ENCODE results near the gene HBA1.

The HBA1 gene

DNA sequence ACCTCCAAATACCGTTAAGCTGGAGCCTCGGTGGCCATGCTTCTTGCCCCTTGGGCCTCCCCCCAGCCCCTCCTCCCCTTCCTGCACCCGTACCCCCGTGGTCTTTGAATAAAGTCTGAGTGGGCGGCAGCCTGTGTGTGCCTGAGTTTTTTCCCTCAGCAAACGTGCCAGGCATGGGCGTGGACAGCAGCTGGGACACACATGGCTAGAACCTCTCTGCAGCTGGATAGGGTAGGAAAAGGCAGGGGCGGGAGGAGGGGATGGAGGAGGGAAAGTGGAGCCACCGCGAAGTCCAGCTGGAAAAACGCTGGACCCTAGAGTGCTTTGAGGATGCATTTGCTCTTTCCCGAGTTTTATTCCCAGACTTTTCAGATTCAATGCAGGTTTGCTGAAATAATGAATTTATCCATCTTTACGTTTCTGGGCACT, 928 bp downstream of the HBA1 start:
- H3K4me3 ChIP-seq (ENCODE audit: low read length): no peak overlapping the region
- no peak for TF ChIP-seq ZNF274 (IDR thresholded peaks at IDR 0.05; ENCODE audit: low read depth, low read length)

GRCh38 chr16:177981-178667, 1.6 kb downstream of the HBA1 start:
- no peak for TF ChIP-seq ZNF274 (IDR thresholded peaks at IDR 0.05; ENCODE audit: low read depth, low read length)
- no peak overlapping the region for H3K4me3 ChIP-seq (ENCODE audit: low read length)

- TF ChIP-seq ZNF274 (IDR thresholded peaks at IDR 0.05; ENCODE audit: low read depth, low read length): no peak
- no peak overlapping the region for H3K4me3 ChIP-seq (ENCODE audit: low read length)
Measured at GRCh38 chr16:178668-179015, 2.2 kb downstream of the HBA1 start.

DNA sequence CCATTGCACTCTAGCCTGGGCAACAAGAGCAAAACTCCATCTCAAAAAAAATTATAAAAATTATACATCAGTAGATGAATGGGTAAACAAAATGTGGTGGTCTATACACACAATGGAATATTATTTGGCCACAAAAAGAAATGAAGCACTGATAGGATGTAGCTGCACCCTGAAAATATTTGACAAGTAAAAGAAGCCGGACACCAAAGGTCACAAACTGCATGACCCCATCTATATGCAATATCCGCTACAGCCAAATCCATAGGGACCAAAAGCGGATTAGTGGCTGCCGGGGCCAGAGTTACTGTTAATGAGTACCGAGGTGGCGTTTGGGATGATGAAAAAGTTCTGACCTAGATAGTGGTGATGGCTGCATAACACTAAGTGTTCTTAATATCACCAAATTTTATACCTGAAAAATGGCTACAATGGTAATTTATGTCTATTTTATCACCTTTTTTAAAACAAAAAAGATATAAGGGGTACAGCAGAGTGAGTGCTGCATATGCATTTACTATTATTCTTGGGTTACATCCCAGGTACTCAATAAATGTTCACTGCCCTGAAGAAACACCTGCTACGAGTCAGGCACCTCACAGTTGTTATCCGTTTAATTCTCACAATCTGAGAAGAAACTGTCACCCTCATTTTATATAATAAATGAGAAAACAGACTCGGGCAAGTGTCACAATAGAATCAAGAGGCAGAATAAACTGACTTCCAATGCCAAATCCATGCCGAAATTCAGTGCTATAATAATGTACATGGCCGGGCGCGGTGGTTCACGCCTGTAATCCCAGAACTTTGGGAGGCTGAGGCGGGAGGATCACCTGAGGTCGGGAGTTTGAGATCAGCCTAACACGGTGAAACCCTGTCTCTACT, 3.0 kb downstream of the HBA1 start:
- H3K4me3 ChIP-seq (ENCODE audit: low read length): no peak overlapping the region
- TF ChIP-seq ZNF274 (IDR thresholded peaks at IDR 0.05; ENCODE audit: low read depth, low read length): no peak

- H3K4me3 ChIP-seq (ENCODE audit: low read length): no peak within 1 kb of the TSS; the same call in 1 of the 2 replicates
- no peak for TF ChIP-seq ZNF274 (IDR thresholded peaks at IDR 0.05; ENCODE audit: low read depth, low read length)
Measured at GRCh38 chr16:180101-180675, 3.7 kb downstream of the HBA1 start, which contains the start of gene HBQ1. Gene HBQ1, plus strand, starts transcription at chr16:180459. Its CDS starts 28 bp downstream, at chr16:180487.

GRCh38 chr16:180681-181564, 4.4 kb downstream of the HBA1 start:
- no peak for TF ChIP-seq ZNF274 (IDR thresholded peaks at IDR 0.05; ENCODE audit: low read depth, low read length)
- no peak overlapping the region; the same call in 1 of the 2 replicates for H3K4me3 ChIP-seq (ENCODE audit: low read length)

DNA sequence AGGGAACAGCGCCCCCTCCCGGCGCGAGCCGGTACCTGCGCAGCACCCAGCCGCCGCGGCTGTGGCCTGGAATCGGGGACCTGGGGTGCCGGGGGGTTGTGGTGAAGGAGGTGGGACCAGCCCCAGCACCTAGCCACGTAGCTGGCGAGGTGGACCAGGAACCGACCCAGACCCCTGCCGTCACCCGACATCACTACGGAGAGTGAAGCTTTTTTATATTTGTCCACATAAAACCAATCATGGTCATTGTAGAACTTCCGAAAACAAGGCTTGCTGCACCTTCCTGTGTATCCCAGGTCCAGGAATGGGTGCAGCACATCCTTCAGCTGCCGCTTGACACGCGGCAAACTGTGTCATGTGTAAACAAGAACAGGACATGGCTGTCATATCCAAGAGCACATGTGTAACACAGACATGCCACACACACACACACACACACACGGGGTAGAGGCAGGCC, 5.1 kb downstream of the HBA1 start:
- no peak overlapping the region for H3K4me3 ChIP-seq (ENCODE audit: low read length)

DNA sequence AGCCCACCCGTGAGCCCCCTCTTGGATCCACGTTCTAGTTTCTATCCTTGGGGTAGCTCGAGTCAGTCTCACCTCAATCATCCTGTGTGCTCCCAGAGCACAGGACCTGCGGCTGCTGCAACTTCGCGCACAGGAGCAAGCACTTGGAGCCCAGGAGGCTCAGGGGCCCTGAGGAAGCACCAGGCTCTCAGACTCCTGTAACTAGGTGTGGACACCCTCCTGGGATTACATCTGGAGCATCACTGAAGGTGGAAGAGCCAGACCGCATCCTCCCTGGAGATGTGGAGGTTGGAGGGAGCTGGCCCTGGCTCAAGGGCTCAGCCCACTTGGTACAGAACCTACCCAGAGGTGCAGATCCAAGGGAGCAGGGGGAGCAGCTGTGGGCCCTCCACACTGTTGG, 6.5 kb downstream of the HBA1 start:
- H3K4me3 ChIP-seq (ENCODE audit: low read length): no peak overlapping the region
- no peak for TF ChIP-seq ZNF274 (IDR thresholded peaks at IDR 0.05; ENCODE audit: low read depth, low read length)

More for the DNA sequence above, 5.1 kb downstream of the HBA1 start:
- no peak for TF ChIP-seq ZNF274 (IDR thresholded peaks at IDR 0.05; ENCODE audit: low read depth, low read length)

DNA sequence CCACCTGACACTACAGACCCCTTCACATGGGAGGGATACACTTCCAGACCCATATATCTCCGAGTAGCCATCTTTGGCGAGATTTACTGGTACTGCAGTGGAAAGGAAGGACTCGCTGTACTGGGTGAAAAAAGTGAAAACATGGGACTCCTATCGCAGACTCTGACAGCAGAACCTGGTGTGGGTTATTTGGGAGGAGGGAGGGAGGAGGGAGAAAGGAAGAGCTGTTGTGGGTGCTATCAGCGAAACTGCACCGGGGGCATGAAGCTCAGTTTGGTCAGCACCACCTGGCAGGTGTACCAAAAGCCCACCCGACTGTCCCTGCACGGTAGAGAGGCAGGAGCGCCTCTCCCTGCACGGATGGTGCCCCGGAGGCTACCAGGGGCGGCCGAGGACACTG, 8.7 kb downstream of the HBA1 start:
- TF ChIP-seq ZNF274 (IDR thresholded peaks at IDR 0.05; ENCODE audit: low read depth, low read length): no peak
- H3K4me3 ChIP-seq (ENCODE audit: low read length): no peak overlapping the region

- no peak for TF ChIP-seq ZNF274 (IDR thresholded peaks at IDR 0.05; ENCODE audit: low read depth, low read length)
- no peak overlapping the region for H3K4me3 ChIP-seq (ENCODE audit: low read length)
Measured at GRCh38 chr16:185691-186090, 9.2 kb downstream of the HBA1 start.

DNA sequence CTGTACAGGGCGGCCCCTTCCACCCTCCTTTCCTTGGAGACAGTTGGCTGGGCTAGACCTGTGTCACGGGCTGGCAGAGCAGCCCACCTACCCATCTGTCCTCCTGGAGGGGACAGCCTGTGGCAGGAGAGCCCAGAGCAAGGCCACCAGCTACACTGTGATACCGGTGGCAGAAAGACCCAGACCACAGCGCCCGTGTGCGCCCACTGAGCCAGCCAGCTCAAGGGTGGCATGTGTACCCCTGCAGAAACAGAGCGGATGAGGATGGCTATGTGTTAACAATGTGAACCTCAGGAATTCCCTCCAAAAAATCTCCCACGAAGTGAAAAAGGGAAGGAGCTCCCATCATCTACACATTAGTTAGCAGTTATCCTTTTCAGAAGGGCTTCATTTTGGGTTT, 10.8 kb downstream of the HBA1 start:
- TF ChIP-seq ZNF274 (IDR thresholded peaks at IDR 0.05; ENCODE audit: low read depth, low read length): no peak
- H3K4me3 ChIP-seq (ENCODE audit: low read length): no peak overlapping the region

- H3K4me3 ChIP-seq (ENCODE audit: low read length): no peak overlapping the region
- TF ChIP-seq ZNF274 (IDR thresholded peaks at IDR 0.05; ENCODE audit: low read depth, low read length): no peak
Measured at GRCh38 chr16:188674-189073, 12.2 kb downstream of the HBA1 start.

DNA sequence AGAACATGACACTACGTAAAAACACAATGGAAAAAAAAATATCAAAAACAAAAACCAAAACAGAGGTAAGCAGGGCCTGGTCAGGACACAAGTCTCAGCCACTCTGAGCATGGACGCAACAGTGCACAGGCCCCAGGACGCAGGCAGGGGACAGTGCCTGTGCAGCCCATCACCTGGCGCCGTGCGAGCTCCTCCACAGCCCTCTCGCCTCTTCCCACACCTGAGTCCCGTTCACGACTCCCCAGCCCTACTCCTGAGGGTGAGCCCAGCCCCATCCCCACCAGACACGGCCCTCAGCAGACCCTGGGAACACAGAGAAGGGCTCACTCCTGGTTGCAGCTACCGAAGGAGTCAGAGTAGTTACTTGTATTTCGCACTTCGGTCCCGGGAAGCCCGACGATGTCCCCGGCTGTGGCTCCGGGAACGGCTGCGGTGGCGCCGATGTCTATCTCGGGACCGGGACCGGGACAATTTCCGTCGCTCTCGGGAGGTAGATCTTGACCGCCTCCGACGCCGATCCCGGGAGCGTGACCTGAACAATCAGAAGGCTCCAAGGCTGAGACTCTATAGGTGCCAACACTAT, 13.2 kb downstream of the HBA1 start:
- H3K4me3 ChIP-seq (ENCODE audit: low read length): no peak overlapping the region
- TF ChIP-seq ZNF274 (IDR thresholded peaks at IDR 0.05; ENCODE audit: low read depth, low read length): no peak

Measured in GM08714 (cell line).